Cortex of kidney (tissue), 1 donor: ENCODE results near the gene RAB10.
"Not testable (repeated sequence)": the region's sequence is repeated elsewhere in the genome, so short reads cannot be mapped to it uniquely, and the experiment has no call there.

Experiments used
- DNase-seq: peaks from one replicate; lab custom pipeline; 2025; lab: John Stamatoyannopoulos, UW

RAB10 gene

GRCh38 chr2:26033818-26034636, at the start of gene RAB10:
Gene RAB10, plus strand, starts transcription at chr2:26034084. Its CDS starts 525 bp downstream, at chr2:26034609.
- peak; percentile 72 for DNase-seq

DNA sequence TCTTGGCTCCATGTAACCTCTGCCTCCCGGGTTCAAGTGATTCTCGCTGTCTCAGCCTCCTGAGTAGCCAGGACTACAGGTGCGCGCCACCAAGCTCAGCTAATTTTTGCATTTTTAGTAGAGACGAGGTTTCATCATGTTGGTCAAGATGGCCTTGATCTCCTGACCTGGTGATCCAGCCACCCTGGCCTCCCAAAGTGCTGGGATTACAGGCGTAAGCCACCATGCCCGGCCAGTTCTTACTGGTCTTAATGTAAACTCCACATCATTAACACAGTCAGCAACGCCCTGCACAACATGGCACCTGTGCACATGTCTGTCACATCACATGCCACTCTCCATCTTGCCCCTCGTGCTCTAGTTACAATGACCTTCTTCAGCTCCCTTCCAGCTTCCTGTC, 45.8 kb upstream of the RAB10 start:
- DNase-seq: no peak

DNA sequence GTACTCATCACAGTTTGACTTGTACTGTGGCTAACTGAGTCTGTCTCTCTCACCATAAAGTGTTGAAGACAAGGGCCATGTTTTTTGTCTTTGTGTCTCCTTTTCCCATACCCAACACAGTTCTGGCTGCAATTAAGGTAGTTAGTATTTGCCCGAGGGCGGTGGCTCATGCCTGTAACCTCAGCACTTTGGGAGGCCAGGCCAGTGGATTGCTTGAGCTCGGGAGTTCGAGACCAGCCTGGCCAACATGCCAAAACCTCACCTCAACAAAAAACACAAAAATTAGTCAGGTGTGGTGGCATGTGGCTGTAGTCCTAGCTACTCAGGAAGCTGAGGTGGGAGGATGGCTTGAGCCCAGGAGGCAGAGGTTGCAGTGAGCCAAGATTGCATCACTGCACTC, 44.7 kb upstream of the RAB10 start:
- DNase-seq: no peak

DNA sequence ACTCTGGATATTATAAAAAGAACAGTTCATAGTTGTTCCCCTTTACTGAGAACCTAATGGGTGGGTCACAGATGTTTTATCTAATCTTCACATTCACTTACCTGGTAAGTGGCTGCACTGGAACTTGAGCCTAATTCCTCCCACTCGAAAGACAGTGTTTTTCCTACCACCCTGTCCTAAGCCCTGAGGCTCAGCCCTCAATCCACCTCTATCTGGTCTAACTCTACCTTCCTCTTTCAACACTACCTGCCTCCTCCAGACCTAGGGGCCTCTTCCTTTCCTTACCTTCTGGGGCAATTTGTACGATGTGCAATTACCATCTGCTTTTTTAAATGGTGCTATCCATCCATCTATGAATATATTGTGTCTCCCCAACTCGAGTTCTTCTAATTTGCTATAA, 41.9 kb upstream of the RAB10 start:
- DNase-seq: no peak

DNA sequence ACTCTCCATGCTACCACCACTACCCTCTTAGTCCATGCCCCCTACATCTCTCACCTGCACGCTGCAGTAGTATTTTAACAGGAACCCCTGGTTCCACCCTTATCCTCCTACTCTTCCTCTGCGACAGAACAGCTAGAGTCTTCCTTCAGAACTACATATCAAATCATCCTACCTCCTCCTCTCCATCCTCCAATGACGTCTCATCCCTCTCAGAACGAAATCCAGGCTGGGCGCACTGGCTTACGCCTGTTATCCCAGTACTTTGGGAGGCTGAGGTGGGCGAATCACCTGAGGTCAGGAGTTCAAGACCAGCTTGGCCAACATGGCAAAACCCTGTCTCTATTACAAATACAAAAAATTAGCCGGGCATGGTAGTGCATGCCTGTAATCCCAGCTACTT, 41.3 kb upstream of the RAB10 start:
- DNase-seq: no peak

GRCh38 chr2:25993049-25993448, 40.8 kb upstream of the RAB10 start:
- DNase-seq: no peak

GRCh38 chr2:25994509-25994908, 39.4 kb upstream of the RAB10 start:
- DNase-seq: no peak

GRCh38 chr2:25996844-25997243, 37.0 kb upstream of the RAB10 start:
- DNase-seq: no peak

GRCh38 chr2:25998816-25999383, 35.0 kb upstream of the RAB10 start:
- not testable (repeated sequence) for DNase-seq

DNA sequence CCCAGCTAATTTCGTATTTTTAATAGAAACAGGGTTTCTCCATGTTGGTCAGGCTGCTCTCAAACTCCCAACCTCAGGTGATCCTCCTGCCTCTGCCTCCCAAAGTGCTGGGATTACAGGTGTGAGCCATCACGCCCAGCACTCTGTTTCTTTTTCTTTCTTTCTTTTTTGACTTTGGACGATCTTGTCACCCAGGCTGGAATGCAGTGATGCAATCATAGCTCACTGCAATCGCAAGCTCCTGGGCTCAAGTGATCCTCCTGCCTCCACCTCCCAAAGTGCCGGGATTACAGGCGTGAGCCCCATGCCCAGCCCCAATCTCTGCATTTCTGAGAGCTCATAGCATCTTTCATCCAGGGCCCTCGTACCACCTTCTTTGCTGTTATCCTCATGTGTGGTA, 34.5 kb upstream of the RAB10 start:
- not testable (repeated sequence) for DNase-seq

DNA sequence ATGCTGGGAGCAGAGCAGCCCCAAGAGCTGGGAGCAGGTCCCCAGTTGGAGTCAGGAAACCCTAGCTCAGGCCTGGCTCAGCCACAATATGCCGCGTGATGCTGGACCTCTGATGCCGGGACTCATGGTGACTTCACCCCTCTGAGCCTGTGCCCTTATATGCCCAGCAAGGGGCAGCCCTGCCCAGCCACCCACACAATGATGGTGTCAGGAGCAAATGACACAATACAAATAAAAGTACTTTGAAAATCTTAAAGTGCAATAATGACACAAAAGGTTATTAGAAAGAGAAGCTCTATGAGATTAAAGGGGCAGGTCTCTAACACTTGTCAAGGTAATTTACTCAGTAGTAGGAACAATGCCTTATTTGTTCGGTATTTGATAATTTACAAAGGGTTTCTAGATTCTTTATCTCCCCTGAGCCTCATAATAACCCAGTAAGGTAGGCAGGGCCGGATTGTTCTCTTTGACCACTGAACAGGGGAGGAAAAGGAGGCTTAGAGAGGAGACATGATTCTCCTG, 33.3 kb upstream of the RAB10 start:
- DNase-seq: no peak

- DNase-seq: no peak
Measured at GRCh38 chr2:26001743-26002351, 32.0 kb upstream of the RAB10 start.

GRCh38 chr2:26002632-26003310, 31.1 kb upstream of the RAB10 start:
- no peak for DNase-seq

DNA sequence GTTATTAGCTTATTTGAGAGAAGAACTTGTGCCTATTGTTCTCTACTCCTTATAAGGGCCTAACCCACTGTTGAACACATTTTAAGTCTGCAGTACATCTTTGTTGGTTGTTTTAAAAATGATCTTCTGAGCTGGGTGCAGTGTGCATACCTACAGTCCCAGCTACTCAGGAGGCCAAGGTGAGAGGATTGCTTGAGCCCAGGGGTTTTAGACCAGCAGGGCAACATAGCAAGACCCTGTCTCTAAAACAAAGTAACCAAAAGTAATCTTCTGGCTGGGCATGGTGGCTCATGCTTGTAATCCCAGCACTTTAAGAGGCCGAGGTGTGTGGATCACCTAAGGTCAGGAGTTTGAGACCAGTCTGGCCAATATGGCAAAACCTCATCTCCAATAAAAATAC, 25.8 kb upstream of the RAB10 start:
- no peak for DNase-seq

DNA sequence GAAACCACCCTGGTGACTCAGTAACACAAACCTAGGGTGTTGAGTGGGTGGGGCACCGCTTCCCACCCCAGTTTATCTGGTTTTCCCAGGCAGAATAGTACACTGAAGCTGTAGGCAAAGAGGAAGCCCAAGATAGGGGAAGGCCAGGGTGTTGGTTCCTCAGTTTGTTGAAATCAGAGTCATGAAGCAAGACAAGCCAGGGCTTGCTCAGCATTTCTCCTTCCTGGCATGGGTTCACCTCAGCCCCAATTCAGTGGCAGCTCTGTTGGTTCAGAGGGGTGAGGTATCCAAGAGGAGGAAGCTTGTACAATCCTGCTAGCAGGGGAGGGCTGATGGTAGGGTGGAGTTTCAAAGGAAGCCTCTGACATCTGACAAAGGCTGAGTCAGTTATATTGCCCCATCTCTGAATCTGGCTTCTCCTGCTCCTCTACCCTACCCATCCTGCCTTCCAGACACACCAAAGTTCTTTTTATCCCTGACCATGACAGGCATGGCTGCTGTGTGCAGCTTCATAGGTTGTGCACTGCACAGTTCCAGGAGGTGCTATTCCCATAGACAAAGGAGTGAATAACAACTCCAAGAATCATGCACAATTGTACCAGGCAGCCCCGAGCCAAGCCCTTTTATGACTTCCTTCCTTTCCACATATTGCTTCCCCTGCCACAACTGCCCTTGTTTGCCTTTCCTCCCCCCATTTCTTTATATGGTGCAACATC, 24.9 kb upstream of the RAB10 start:
- DNase-seq: no peak

GRCh38 chr2:26009567-26009963, 24.3 kb upstream of the RAB10 start:
- no peak for DNase-seq

DNA sequence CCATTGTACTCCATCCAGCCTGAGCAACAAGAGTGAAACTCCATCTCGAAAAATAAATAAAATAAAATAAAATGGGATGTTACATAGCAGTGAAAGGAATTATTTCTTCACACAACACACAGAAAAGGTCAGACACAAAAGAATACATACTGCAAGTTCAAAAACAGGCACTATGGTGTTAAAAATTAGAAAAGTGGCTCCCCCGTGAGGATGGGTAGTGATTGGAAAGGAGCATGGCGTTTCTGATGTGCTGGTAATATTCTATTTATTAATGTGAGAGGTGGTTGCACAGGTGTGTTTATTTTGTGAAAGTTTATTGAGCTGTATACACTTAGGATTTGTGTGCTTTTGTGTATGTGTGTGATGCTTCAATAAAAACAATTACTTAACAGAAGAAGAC, 22.9 kb upstream of the RAB10 start:
- no peak for DNase-seq

DNA sequence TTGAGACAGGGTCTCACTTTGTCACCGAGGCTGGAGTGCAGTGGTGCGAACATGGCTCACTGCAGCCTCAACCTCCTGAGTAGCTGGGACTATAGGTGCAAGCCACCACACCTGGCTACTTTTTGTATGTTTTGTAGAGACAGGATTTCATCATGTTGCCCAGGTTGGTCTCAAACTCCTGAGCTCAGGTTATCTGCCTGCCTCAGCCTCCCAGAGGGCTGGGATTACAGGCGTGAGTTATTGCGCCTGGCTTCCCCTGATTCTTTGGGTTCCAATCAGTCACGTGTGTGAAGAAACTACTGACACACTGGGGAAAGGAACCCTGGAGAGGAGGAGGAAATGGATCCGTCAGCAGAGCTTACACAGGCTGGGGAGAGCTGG, 22.3 kb upstream of the RAB10 start:
- no peak for DNase-seq

GRCh38 chr2:26011990-26012856, 21.7 kb upstream of the RAB10 start:
- no peak for DNase-seq

DNA sequence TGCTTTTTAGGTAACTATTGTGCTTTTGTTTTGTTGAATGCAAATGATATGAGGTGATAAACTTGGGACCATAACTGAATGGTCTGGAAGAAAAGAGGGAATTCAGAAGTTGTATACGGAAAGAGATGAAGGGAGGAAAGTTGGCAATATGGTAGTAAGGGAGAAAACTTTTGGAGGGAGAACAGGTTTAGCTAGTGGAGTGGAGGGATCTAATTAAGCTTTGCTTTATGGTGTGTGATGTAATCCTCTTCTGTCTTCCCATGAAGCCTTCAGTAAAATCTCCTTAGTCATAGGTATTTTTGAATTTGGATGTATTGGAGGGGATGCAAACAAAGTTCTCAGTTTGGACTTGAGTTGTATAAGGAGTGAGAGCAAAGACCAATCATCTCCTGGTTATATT, 20.2 kb upstream of the RAB10 start:
- no peak for DNase-seq
